T-cell (primary cell): ENCODE data around the gene MYH13. TPM values are rescaled to one million over a fixed set of nuclear protein-coding genes. Genes with fewer than 3 reads are reported as not detected.

Experiments used
- ATAC-seq, 4 experiments: fragments of 200-7000 bp in 3 of 4; fragments of 150-1000 bp in 1 of 4; cut with Tn5 transposase; replicated peaks in 1 of 4; 1 replicate in 3 of 4; 2 replicates in 1 of 4; pipeline ENCODE4 v1.10.0; 2021; ENCODE audit warnings: moderate library complexity in 3 of 4, mild to moderate bottlenecking in 2 of 4, moderate number of reproducible peaks in 1 of 4
- CTCF ChIA-PET, 2 donors: fragments of 300-600 bp; sonication (Branson Sonifier 250); formaldehyde crosslinking; loops; one replicate each; lab custom pipeline; 2022; ENCODE audit warnings: antibody characterized with exemption in 2 of 2; lab: Charles Lee
- POLR2A ChIA-PET, 2 donors: fragments of 300-600 bp; sonication (Branson Sonifier 250); formaldehyde crosslinking; loops; one replicate each; lab custom pipeline; 2022; ENCODE audit warnings: antibody characterized with exemption in 2 of 2; lab: Charles Lee
- DNase-seq, 35 experiments: peaks; one replicate each; pipeline versions ENCODE4 v3.0.0 to v3.0.0-alpha.2; 2013 to 2023
- H3K27ac ChIP-seq: one replicate; pipeline ENCODE4 v1.5.1; 2013; ENCODE audit warnings: low read length
- H3K27me3 ChIP-seq, 2 experiments: replicated peaks in 1 of 2; 1 replicate in 1 of 2; 2 replicates in 1 of 2; pipeline versions ENCODE4 v1.6.1 to v1.7.0; 2013; ENCODE audit warnings: low read length in 1 of 2, mixed read lengths in 1 of 2; ENCODE audit not compliant: control insufficient read depth in 2 of 2, insufficient read depth in 2 of 2; ENCODE audit errors: extremely low read depth in 1 of 2
- H3K36me3 ChIP-seq, 2 donors: 1 replicate in 1 of 2; 2 replicates in 1 of 2; pipeline versions ENCODE4 v1.6.1 to v1.7.0; 2013; ENCODE audit warnings: low read length in 1 of 2; ENCODE audit not compliant: control insufficient read depth in 2 of 2, insufficient read depth in 1 of 2; ENCODE audit errors: extremely low read depth in 1 of 2
- H3K4me1 ChIP-seq, 2 experiments: 1 replicate in 1 of 2; 2 replicates in 1 of 2; pipeline versions ENCODE4 v1.6.1 to v1.7.0; 2013; ENCODE audit warnings: low read length in 2 of 2, mixed read lengths in 1 of 2; ENCODE audit not compliant: insufficient read depth in 2 of 2, control insufficient read depth in 1 of 2; ENCODE audit errors: extremely low read depth in 1 of 2
- H3K4me3 ChIP-seq, 2 donors: 1 replicate in 1 of 2; 2 replicates in 1 of 2; pipeline versions ENCODE4 v1.5.1 to v1.7.0; 2013; ENCODE audit warnings: mild to moderate bottlenecking in 2 of 2, low read length in 1 of 2, moderate library complexity in 1 of 2; ENCODE audit not compliant: control insufficient read depth in 1 of 2; ENCODE audit errors: extremely low read depth in 1 of 2
- H3K9me3 ChIP-seq: 2 replicates; pipeline ENCODE4 v1.7.0; 2013
- H3K27ac Mint-ChIP-seq, 2 donors: one replicate each; pipeline ENCODE4 v1.8.0; 2020 to 2021; ENCODE audit warnings: mild to moderate bottlenecking in 2 of 2, mixed read lengths in 2 of 2
- H3K27me3 Mint-ChIP-seq, 2 donors: one replicate each; pipeline ENCODE4 v1.8.0; 2021 to 2022; ENCODE audit warnings: mixed read lengths in 2 of 2
- H3K36me3 Mint-ChIP-seq: one replicate; pipeline ENCODE4 v1.8.0; 2021; ENCODE audit warnings: mixed read lengths
- H3K4me1 Mint-ChIP-seq, 3 donors: one replicate each; pipeline ENCODE4 v1.8.0; 2020 to 2022; ENCODE audit warnings: mixed read lengths in 3 of 3, mild to moderate bottlenecking in 1 of 3
- H3K4me3 Mint-ChIP-seq, 3 donors: one replicate each; pipeline ENCODE4 v1.8.0; 2020 to 2022; ENCODE audit warnings: mild to moderate bottlenecking in 3 of 3, mixed read lengths in 3 of 3, moderate library complexity in 3 of 3
- H3K9me3 Mint-ChIP-seq, 3 donors: one replicate each; pipeline ENCODE4 v1.8.0; 2020 to 2022; ENCODE audit warnings: mixed read lengths in 3 of 3
- WGBS: methylation state at CpG from one replicate; pipeline ENCODE4 v1.1.5; 2013; ENCODE audit warnings: missing lambda C conversion rate; ENCODE audit not compliant: insufficient coverage; 5-methylcytosine and 5-hydroxymethylcytosine counted together
- total RNA-seq, 35 experiments: library from RNA in 6 of 35; stranded (reverse) in 6 of 35; fragments of 120-200 nt in 1 of 35; gene quantifications; one replicate each; pipeline versions ENCODE4 v1.2.1 to v1.2.4 and lab custom pipeline; 2013 to 2026

The MYH13 gene
- total RNA-seq, 5 donors from 2014 or later (not counting 1 experiment from before 2014, with no cell fraction given): not detected

DNA sequence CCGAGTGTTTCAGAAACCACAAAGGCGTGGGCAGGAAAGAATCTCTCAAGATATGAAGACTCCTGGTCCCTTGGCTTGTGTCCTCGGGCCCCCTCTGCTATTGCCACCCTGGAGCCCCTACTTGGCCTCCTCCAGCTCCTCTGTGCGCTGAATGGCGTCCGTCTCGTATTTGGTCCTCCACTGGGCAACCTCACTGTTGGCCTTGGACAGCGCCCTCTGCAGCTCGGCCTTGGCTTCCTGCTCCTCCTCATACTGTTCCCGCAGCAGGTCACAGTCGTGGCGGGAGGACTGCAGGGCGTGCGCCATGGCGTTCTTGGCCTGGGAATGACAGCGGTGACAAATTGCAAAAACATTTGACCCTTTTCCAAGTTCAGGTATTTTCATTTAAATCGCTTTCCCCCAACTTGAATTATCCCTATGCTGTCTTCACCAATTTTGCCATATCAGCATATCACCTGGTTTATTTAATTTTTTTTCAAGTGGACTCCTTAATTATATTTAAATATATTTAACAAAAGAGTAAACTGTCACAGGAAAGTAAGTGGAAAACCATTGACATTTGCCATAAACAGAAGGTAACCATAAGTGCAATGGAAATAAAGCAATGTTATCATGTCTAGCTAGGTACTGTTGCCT lies 59.7 kb downstream of the MYH13 start:
- CTCF ChIA-PET: no interaction called here
- ATAC-seq: no peak

DNA sequence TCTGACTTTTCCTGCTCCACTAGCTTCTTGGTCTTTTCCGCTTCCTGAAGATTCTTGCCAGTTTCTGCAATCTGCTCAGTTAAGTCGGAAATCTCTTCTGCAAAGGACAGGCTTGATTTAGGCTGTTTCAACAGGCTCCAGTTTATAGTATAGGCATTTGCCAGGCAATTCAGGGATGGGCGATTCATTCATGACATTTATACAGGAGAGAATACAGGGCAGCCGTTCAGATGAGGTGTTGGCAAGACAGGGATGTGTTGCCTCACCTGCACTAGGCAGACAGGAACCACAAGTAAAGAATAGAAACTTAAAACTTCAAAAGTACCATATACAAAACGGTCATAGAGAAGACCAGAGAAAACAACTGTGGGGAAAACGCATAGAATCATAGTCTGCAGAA lies 61.7 kb downstream of the MYH13 start:
- no peaks in the 10 kb centered on the region for H3K4me1 ChIP-seq
- POLR2A ChIA-PET: no interaction called here
- H3K36me3 ChIP-seq: no peaks in the 10 kb centered on the region
- H3K27ac ChIP-seq: no peak overlapping the region
- CTCF ChIA-PET: no interaction called here
- 100% methylated on average over 2 of the region's 6 CpGs for WGBS
- ATAC-seq (no peak), DNase-seq (no peak)
- peaks cover 0 to 7% of the 10 kb centered on the region in 2 experiments for H3K27me3 ChIP-seq
- Mint-ChIP-seq H3K4me3 (no peak overlapping the region), H3K27ac (no peak overlapping the region), H3K4me1 (no peaks in the 10 kb centered on the region), H3K36me3 (no peaks in the 10 kb centered on the region), H3K9me3 (no peaks in the 10 kb centered on the region), H3K27me3 (peaks cover 2 to 10% of the 10 kb centered on the region in 2 donors)
- H3K9me3 ChIP-seq: no peaks in the 10 kb centered on the region
- no peak overlapping the region for H3K4me3 ChIP-seq

More for the DNA sequence above, 59.7 kb downstream of the MYH13 start:
- Mint-ChIP-seq H3K36me3 (no peaks in the 10 kb centered on the region), H3K27me3 (peaks cover 5 to 10% of the 10 kb centered on the region in 2 donors), H3K4me1 (peaks cover 0 to 8% (median 0%) of the 10 kb centered on the region in 3 donors), H3K27ac (no peak overlapping the region), H3K4me3 (no peak overlapping the region), H3K9me3 (no peaks in the 10 kb centered on the region)
- H3K27ac ChIP-seq: no peak overlapping the region
- no peak for DNase-seq
- H3K4me3 ChIP-seq: no peak overlapping the region
- H3K4me1 ChIP-seq: no peaks in the 10 kb centered on the region
- WGBS: 84% methylated on average over 13 of the region's 17 CpGs
- no peaks in the 10 kb centered on the region for H3K36me3 ChIP-seq
- POLR2A ChIA-PET: no interaction called here
- H3K9me3 ChIP-seq: no peaks in the 10 kb centered on the region
- H3K27me3 ChIP-seq: peaks cover 0 to 12% of the 10 kb centered on the region in 2 experiments

DNA sequence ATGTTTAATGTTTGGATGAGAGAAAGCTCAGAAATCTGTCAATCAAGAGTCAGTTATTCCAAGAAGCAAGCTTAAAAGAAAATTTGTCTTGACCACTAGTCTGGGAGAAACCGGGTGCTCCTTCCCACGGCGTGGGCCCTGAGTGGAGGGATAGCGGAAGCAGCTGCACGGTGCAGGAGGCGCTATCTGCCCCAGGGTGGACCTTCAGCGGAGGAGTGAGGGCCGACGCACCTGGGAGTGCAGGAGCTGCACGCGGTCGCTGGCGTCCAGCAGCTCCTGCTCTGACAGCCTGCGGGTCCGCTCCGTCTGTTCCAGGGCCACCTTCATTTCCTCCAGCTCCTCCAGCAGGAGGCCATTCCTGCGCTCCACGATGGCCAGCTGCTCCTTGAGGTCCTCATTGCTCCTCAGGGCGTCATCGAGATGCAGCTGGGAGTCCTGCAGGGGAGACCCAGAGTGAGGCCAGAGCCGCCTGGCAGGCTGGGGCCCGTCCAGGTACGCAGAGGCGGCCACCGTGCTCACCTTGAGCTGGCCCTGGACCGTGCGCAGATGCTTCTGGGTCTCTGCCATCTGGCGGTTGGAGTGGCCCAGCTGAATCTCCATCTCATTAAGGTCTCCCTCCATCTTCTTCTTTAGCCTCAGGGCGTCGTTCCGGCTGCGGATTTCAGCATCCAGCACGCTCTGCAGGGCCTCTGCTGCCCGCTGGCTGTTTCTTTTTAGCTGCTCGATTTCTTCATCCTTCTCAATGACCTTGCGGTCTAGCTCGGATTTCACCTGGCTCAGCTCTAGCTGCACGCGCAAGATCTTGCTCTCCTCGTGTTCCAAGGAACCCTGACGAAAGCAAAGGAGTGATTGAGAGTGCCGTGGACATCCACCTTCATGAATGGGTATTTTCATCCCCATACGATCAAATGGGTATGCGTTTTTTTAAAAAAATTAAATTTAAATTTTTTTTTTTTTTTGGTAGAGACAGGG lies 63.5 kb downstream of the MYH13 start:
- Histone ChIP-seq H3K4me3 (no peak overlapping the region), H3K9me3 (no peaks in the 10 kb centered on the region), H3K4me1 (no peaks in the 10 kb centered on the region), H3K36me3 (no peaks in the 10 kb centered on the region), H3K27me3 (no peaks in the 10 kb centered on the region), H3K27ac (no peak overlapping the region)
- Mint-ChIP-seq H3K36me3 (no peaks in the 10 kb centered on the region), H3K27me3 (peaks cover 4 to 10% of the 10 kb centered on the region in 2 donors), H3K9me3 (no peaks in the 10 kb centered on the region), H3K27ac (no peak overlapping the region), H3K4me3 (no peak overlapping the region), H3K4me1 (no peaks in the 10 kb centered on the region)
- ChIA-PET POLR2A (no interaction called here), CTCF (no interaction called here)
- ATAC-seq (no peak), DNase-seq (no peak)
- WGBS: 91% methylated on average over 35 of the region's 44 CpGs

DNA sequence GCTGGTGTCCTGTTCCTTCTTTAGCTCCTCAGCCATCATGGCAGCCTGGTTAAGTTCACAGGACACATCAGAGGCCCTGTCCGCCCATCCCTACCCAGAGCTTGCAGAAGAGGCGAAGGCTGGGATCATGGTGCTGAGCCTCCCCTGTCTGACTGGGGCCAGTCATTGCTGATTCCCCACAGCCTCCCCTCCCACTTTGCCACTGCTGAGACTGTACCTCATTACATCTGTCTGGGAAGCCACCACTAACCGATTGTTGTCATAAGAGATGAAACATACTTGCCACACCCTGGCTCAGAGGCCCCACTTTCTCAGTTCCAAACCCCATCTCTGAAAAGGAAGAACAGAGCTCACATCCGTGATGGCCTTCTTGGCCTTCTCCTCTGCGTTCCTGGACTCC lies 66.2 kb downstream of the MYH13 start:
- Mint-ChIP-seq H3K4me3 (no peak overlapping the region), H3K4me1 (no peaks in the 10 kb centered on the region), H3K27me3 (peaks cover 4 to 7% of the 10 kb centered on the region in 2 donors), H3K9me3 (no peaks in the 10 kb centered on the region), H3K36me3 (no peaks in the 10 kb centered on the region), H3K27ac (no peak overlapping the region)
- Histone ChIP-seq H3K9me3 (no peaks in the 10 kb centered on the region), H3K27me3 (peaks cover 0 to 5% of the 10 kb centered on the region in 2 experiments), H3K4me3 (no peak overlapping the region), H3K36me3 (no peaks in the 10 kb centered on the region), H3K27ac (no peak overlapping the region), H3K4me1 (no peaks in the 10 kb centered on the region)
- no peak for DNase-seq
- POLR2A ChIA-PET: no interaction called here
- CTCF ChIA-PET: interaction anchor here in 1 of 2 donors (0.6 kb wide), 1 partner anchor 10 kb away, joined by 4 read pairs; no protein-coding TSS in a partner anchor
- WGBS: 79% methylated on average over 5 of the region's 5 CpGs
- no peak for ATAC-seq

DNA sequence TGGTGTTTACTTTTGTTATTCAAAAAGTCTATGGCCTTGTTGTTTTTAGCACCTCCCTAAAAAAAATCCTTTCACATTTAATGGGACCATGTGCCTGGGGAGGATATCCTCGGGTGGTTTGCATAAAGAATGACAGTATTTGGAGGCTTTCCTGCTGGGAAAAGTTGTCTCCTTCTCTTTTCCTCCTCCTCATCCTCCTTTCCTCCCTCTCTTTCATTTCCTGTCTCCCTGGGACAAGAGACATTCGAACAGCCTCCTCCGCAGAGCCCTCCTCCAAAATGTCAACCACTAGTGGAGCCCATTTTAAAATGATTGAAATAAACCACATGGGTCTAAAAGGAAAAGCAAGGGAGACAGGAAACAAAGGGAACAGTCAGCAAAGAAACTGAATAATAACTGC lies 67.4 kb downstream of the MYH13 start:
- no peak overlapping the region for H3K4me3 ChIP-seq
- Mint-ChIP-seq H3K4me1 (no peaks in the 10 kb centered on the region), H3K36me3 (no peaks in the 10 kb centered on the region), H3K4me3 (no peak overlapping the region), H3K27me3 (peaks cover 0 to 4% of the 10 kb centered on the region in 2 donors), H3K27ac (no peak overlapping the region), H3K9me3 (no peaks in the 10 kb centered on the region)
- no peak overlapping the region for H3K27ac ChIP-seq
- H3K9me3 ChIP-seq: no peaks in the 10 kb centered on the region
- DNase-seq: no peak
- no peaks in the 10 kb centered on the region for H3K4me1 ChIP-seq
- ATAC-seq: no peak
- ChIA-PET POLR2A (no interaction called here), CTCF (interaction anchor here in 1 of 2 donors (0.5 kb wide), 1 partner anchor 22 kb away, joined by 3 read pairs; no protein-coding TSS in a partner anchor)
- peaks cover 0 to 6% of the 10 kb centered on the region in 2 experiments for H3K27me3 ChIP-seq
- no peaks in the 10 kb centered on the region for H3K36me3 ChIP-seq
- no CpG with 5 or more reads among the region's 3 CpGs for WGBS

DNA sequence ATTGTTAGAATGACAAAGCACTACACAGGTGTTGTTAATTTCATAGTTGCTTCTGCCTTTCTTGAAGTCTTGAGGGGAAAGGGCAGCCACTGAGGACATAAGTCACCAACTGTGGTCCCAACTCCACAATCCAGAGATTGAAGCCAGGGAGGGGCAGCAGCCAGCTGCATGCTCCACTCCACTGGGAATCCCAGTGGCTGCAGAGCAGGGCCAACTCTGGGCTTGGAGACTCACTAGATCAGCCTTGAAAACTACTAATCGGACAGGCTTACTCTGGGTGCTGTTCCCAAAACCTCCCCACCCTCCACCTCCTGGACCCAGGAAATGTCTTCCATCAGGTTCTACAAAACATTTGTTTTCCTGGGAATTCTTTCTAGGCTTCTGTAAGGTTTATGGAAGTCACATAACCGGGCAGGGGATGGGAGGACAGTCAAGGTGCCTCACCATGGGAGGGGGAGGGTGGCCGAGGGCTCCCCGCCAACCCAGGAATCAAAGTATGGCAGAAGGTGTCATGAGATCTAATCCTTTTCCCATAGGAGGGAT lies 68.0 kb downstream of the MYH13 start:
- no peak for ATAC-seq
- WGBS: no CpG with 5 or more reads among the region's 4 CpGs
- no peak overlapping the region for H3K4me3 ChIP-seq
- peaks cover 0 to 6% of the 10 kb centered on the region in 2 experiments for H3K27me3 ChIP-seq
- H3K27me3 Mint-ChIP-seq: peaks cover 0 to 4% of the 10 kb centered on the region in 2 donors
- no peaks in the 10 kb centered on the region for H3K36me3 Mint-ChIP-seq
- POLR2A ChIA-PET: no interaction called here
- CTCF ChIA-PET: no interaction called here
- no peak overlapping the region for H3K4me3 Mint-ChIP-seq
- H3K4me1 Mint-ChIP-seq: no peaks in the 10 kb centered on the region
- no peaks in the 10 kb centered on the region for H3K9me3 Mint-ChIP-seq
- H3K27ac ChIP-seq: no peak overlapping the region
- H3K27ac Mint-ChIP-seq: no peak overlapping the region
- H3K36me3 ChIP-seq: no peaks in the 10 kb centered on the region
- H3K9me3 ChIP-seq: no peaks in the 10 kb centered on the region
- no peaks in the 10 kb centered on the region for H3K4me1 ChIP-seq
- no peak for DNase-seq
